C1 segment of cervical spinal cord (tissue), 14 donors: Measurements from ENCODE around the gene LDLRAD4.
"Not testable (repeated sequence)": the region's sequence is repeated elsewhere in the genome, so short reads cannot be mapped to it uniquely, and the experiment has no call there.

Experiments used
- DNase-seq, 14 donors: peaks; one replicate each; lab custom pipeline; 2025; lab: John Stamatoyannopoulos, UW

LDLRAD4 gene

GRCh38 chr18:13460946-13461345 lies 242.4 kb downstream of the LDLRAD4 start:
- DNase-seq = no peak

- no peak for DNase-seq
Observed at GRCh38 chr18:13461469-13461868, 242.9 kb downstream of the LDLRAD4 start.

- DNase-seq = no peak
Observed at GRCh38 chr18:13461936-13462335, 243.4 kb downstream of the LDLRAD4 start.

- DNase-seq = no peak
Observed at GRCh38 chr18:13462686-13463085, 244.1 kb downstream of the LDLRAD4 start.

- DNase-seq = no peak
Observed at GRCh38 chr18:13463526-13464210, 245.1 kb downstream of the LDLRAD4 start.

- peak in 3 of 14 donors; percentile 36 to 55 (median 37) for DNase-seq
Observed at GRCh38 chr18:13464432-13465123, 246.0 kb downstream of the LDLRAD4 start.

- no peak for DNase-seq
Observed at GRCh38 chr18:13465124-13465446, 246.5 kb downstream of the LDLRAD4 start.

GRCh38 chr18:13465476-13465875 lies 246.9 kb downstream of the LDLRAD4 start:
- DNase-seq = peak in 1 of 14 donors; percentile 56

GRCh38 chr18:13470516-13471197 lies 252.1 kb downstream of the LDLRAD4 start:
- DNase-seq = no peak

- peak in 1 of 14 donors; percentile 17 for DNase-seq
Observed at GRCh38 chr18:13471198-13471845, 252.8 kb downstream of the LDLRAD4 start.

- DNase-seq = peak in 4 of 14 donors; percentile 31 to 72 (median 56)
Observed at GRCh38 chr18:13471971-13472628, 253.5 kb downstream of the LDLRAD4 start.

GRCh38 chr18:13473751-13474150 lies 255.2 kb downstream of the LDLRAD4 start:
- DNase-seq = no peak

GRCh38 chr18:13474336-13474735 lies 255.8 kb downstream of the LDLRAD4 start:
- DNase-seq = no peak

GRCh38 chr18:13474907-13475545 lies 256.5 kb downstream of the LDLRAD4 start:
- DNase-seq = no peak

GRCh38 chr18:13476312-13476711 lies 257.8 kb downstream of the LDLRAD4 start:
- DNase-seq = not testable (repeated sequence)

GRCh38 chr18:13477147-13477683 lies 258.7 kb downstream of the LDLRAD4 start:
- DNase-seq = peak in 1 of 14 donors; percentile 22

- no peak for DNase-seq
Observed at GRCh38 chr18:13480571-13481255, 262.2 kb downstream of the LDLRAD4 start.

GRCh38 chr18:13481331-13481730 lies 262.8 kb downstream of the LDLRAD4 start:
- DNase-seq = no peak

GRCh38 chr18:13481820-13482617 lies 263.5 kb downstream of the LDLRAD4 start:
- no peak for DNase-seq

GRCh38 chr18:13482618-13482945 lies 264.0 kb downstream of the LDLRAD4 start:
- DNase-seq = no peak
